ENCODE data around the gene PPP2R2C. TPM values are rescaled to one million over a fixed set of nuclear protein-coding genes. Genes with fewer than 3 reads are reported as not detected.

PPP2R2C gene
- total RNA-seq, 1 donor from 2014 or later = 0.20 TPM

DNA sequence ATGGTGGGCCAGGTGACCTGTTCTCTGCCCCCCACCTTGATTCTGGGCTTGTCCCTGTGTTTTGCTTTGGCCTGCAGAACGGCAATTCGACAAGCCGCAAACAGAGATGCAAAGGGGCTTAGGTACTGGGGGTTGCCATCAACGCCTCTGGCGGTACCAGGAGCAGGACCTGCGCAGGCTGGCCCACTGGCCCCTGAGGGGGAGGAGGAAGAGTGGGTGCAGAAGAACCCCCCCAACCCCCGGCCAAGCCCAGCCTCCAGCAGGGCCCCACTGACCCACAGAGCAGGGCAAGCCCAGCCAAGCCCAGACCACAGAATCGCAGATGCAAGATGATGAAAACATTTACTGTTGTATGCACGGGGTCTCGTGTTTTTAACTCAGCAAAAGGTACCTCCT, 89.4 kb downstream of the PPP2R2C start:
- no peak for DNase-seq (ENCODE audit: low read depth)

DNA sequence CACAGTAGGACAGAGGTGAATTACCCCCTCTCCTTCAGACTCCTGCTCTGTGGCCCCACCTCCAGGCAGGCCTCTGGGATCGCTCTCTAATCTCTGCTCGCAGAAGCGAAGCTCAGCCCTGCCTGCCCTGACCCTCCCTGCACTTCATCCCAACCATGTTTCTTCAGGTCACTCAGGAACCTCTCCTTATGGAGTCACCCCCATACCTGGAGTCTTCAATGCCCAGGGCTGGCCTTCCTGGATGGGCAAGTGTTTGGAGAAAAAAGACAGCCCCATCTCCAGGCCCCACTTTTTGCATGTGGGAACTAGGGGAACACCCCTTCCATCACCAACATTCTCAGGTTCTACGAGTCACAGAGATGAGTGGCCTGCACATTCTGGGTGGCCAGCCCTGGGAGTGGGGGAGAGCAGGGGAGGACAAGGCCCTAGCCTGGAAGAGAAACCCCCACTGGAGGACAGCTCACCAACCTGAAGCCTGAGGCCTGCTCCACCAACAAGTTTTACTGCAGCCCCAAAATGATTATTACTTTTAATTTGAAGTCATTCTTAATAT, 90.8 kb downstream of the PPP2R2C start:
- DNase-seq (ENCODE audit: low read depth) = no peak

DNA sequence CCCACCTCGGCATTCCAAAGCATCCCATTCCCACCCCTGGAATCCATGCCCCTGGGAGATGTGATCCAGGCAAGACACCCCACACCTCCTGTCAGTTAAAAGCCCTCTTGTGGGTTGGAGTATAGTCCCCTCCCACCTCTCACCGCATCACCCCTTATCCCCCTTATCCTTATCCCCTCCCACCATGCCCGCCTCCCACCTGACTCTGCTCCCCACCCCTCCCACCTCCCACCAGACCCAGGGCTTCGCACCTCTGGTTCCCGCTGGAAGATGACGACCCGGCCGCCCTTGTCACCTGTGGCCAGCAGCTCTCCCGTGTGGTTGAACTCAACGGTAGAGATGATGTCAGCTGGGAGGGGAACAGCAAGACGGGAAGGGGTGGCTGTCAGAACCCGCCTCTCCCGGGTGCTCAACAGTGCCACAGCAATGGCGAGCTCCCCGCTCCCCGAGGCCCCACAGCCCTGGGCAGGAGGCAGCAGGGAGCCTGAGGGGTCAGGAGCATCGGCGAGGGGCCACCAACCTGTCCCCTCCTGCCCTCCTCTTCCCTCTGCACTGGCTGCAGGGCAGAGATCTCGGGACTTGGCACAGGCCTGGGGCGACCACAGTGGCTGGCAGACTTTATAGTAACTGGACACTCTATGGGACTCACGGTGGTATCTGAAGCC, 91.5 kb downstream of the PPP2R2C start:
- DNase-seq (ENCODE audit: low read depth) = no peak

DNA sequence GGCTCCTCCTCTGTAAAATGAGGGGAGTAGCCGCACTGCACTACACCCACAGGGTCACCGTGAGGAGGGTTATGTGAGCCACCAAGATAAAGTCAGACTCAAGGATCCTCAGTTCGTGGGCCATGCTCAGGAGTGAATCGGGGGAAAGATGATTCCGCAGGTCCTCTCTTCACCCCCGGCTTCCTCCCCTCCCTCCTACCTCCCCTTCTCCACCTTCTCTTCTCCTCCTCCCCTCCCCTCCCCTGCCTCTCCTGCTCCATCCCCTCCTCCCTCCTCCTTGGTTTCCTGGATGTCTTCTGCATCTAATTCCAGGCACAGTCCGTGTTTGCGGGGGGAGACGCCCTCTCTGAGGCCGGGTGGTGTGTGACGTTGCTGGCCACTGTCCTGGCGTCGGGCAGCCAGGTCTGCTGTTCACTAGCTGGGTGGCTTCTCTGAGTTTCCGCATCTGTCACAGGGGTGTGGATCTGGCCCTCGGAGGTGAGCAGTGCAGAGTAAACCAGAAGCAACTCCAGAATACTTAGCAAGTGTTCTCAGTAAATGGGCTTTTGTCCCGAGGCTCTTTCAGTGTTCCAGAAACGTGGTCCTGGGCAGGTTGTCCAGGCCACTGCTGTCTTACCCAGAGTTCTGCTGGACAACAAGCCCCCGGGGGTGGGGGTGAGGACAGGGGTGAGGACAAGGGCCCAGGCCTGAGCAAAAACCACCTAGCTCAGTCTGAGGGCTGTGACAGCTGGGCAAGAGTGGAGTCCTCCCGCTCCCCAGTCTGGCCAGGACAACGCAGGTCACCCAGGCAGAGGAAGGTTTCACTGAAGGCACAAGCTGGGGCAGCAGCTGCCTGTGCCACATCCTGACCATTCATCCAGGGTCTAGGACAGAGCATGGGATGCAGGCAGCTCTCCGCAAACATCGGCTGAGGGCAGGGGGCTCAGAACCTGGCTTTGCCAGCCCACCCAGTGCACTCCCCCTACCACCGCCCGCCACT, 92.4 kb downstream of the PPP2R2C start:
- DNase-seq (ENCODE audit: low read depth) = no peak

DNA sequence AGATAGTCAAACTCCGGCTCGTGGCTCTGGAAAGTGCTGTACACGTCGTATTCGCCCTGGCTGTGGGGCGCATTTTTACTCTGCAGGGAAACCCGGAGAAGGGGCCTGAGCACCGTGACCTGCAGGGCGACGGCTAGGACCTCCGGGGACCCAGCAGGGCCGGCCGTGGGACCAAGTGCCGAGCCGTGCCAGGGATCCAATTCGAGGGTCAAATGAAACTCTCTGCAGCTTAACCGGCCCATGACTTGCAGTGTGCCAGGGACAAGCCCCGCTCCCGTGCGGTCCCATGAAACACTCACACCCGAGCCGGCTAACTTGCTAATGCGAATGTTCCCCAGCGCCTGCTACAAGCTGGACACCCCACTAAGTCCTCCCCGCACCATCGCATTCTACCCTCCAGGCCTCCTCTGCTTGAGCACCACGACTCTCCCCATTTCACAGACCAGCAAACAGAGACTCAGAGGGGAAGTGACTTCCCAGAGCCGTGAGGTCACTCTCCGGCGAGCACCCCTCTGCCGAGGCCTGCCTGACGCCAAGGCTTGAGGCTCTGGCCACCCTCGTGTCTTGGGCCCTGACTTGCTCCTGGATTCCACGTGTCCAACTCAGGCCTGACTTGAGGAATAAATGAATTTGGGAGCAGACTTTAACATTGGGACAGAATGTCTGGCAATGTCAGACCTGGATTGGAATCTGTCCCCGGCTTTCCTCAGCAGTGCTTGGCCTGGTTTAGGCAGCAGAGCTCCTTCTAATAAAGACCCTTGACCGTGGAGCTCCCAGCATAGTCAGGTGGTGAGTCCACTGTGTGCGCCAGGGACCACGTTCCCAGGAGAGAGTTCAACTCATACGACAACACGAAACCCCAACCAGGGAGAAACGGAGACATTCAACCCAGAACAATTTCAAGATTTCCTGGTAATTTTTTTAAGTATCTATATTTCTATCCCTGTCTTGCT, 93.6 kb downstream of the PPP2R2C start:
- DNase-seq (ENCODE audit: low read depth) = no peak

DNA sequence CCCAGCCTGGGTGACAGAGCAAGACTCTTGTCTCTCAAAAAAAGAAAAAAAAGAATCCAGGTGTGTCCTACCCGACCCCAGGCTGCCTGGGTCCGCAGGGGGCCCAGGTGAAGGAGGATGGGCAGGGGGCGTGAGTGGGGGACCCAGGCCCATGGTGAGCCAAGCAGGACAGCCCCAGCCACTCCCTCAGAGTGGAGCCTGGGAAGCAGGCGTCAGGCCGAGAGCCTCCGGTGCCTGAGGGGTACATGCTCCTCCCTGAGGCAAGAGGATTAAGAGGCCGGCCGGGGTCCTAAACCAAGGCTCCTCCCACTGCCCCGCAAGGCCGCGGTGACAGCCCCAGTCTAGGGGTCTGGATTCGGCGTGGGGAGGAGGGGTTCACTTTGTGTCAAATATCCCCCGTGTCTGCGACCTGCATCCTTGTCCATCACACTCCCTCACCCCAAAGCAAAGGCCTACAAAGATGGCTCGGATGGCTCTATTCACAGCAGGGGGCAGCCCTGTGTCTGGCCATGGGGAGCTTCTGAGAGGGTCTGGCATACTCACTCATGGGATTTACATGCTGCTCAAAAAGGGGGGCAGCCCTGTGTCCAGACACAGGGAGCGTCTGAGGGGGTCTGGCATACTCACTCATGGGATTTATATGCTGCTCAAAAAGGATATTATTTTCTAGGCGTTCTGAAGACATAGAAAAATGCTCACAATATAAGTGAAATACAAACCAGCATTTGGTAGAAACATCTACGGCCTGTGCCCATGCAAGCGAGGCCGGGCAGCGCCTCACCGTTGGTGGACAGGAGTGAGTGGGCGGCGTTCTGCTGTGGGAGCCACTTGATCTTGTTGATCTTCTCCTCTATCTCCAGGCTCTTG, 94.6 kb downstream of the PPP2R2C start:
- no peak for DNase-seq (ENCODE audit: low read depth)

DNA sequence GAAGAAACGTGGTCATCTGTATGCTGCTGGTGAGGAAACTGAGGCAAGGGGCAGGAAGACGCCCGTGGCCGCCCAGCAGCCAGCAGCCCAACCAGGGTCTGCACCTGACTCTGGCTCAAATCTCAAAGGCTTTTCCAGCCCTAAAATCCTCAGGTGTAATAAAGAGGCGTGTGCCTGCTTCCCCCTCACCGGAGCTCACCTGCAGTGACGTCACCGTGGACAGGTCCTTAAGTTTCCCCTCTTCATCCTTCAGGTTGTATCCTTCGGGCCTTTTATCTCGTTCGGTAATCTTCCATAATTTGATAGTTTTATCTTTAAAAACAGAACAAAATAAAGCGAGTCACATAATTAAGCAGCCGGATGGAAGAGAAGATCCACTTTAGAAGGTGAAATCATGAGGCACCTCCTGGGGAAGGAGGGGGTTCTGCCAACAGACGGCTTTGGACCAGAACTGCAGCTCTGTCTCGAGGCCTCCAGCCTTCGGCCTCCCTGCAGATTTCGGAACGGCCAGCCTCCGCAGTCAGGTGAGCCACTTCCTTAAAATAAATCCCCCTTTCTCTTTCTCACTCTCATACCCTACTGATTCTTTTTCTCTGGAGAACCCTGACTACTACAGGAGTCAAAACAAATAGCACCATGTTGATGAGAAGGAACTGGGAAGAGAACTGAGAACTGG, 96.7 kb downstream of the PPP2R2C start:
- no peak for DNase-seq (ENCODE audit: low read depth)

DNA sequence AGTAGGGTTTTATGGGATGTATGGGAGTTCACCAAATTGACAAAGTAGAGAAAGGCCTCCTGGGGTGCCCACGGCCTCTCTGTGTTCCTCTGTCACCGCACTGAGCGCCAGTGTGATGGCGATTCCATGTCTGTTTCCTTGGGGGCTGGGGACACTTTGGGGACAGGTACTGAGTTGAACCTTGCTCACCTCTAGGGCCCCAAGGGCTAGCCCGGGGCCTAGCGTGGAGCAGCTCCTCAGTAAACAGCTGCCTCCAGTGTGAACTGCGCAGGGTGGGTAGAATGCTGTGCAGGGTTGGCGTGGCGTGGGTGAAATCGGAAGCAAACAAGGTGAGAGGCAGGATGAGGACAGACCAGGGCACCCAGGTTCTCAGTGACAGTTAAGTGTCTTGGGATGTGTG, 97.8 kb downstream of the PPP2R2C start:
- DNase-seq (ENCODE audit: low read depth) = no peak

DNA sequence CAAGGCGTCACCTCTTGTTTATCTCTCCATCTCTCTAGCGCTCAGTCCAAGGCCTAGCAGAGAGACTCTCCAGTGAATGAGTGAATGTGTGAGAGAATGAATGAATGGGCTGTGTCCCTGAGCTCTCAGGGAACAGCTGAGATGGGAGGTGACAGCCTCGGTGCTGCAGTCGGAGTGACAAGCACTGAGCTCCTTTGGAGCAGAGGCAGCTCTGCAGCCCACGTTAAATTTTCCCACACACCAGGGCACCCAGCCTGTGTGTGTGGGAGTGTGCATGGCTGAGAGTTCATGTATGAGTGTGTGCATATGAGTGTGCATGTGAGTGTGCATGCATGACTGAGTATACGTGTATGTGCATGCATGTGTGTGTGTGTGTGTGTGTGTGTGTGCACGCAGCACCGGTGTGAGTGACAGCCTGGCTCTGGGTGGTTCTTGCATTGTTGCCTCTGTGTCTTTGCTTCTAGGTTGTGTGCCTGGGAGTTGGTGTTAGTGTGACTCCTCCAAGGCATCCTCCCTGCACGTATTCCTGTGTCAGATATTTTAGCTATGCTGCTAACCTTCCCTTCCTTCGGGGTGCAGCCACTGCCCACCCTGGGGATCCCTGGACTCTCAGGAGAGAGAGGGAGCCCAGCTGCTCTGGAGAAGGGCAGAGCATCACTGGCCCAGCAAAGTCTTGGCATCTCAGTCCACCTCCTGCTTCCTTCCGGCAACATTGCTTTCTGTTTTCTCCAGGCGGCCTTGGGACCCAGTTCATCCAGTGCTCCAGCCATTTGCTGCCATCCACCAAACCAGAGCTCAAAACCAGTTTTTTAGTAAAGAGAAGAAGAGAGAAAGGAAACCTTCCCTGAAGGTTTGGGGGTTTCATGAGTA, 98.6 kb downstream of the PPP2R2C start:
- no peak for DNase-seq (ENCODE audit: low read depth)

DNA sequence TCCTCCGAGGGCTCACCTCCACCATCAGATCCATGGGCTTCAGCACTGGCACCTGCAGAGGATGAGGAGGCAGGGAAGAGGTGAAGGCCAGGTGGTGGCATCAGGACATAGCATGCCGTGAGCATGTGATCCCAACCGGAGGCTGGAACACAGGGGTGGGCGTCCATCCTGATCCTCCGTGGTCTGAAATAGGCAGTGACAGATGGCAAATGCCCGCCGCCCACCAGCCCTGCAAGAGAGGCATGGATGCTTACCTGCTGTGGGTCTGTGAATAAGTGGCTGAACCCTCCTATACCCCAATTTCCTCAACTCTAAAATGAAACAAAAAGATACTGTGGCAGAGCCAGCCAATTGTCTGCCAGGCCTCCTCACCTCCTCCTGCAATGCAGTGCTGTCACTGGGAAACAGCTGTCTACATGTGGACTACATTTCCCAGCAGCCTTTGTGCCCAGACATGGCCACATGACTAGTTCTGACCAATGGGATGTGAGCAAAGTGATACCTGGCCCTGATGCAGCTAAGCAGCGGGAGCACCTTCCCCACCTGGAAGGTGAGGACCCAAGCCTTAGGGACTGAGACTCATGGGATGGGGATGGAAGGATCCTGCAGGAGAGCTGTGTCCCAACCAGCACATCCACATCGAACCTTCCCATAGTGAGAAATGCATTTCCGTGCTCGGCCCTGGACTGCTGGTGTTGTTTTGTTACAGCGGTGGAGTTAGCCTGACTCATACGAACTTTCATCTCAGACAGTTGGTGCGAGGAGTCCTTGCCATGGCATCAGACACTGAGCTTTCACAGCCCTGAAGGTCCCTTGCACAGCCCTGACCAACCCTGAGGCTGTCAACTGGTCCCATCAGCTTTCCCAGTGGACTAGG, 99.5 kb downstream of the PPP2R2C start:
- DNase-seq (ENCODE audit: low read depth) = no peak

DNA sequence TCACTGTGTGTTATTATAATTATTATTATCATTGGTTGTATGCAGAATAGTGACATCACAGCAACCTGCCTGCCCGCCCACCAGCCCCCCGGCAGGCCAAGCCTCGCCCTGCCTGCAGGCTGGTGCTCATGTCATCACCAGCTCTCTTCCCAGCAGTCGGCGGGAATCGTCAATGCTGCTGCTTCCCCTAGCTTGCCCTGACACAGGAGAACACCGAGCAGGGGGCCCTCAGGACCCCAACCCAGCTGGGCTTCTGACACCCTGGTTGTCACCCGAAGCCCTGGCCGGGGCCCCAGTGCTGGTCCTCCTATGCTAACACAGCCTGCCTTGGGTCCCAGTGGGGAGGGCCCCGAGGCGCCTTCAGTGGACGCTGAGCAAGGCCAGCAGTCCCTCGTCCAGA, 100.6 kb downstream of the PPP2R2C start:
- DNase-seq (ENCODE audit: low read depth) = no peak

DNA sequence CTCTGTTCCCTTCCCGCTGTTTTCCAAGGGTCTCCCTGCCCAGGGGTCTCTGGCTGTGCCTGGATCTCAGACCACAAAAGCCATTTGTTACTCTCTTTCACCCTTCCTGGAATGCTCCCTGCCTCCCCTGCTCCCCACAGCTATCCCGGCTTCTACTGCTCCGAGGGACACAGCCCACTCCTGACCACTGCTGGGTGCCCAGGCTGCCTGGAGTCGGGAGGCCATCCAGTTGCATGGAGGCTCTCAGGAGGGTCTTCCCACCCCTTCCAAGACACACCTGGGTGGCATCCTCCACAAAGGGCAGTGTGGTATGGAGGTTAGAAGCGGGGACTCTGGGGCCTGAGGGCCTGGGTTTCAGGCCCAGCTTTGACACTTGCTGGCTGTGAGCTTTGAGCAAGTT, 101.1 kb downstream of the PPP2R2C start:
- no peak for DNase-seq (ENCODE audit: low read depth)

DNA sequence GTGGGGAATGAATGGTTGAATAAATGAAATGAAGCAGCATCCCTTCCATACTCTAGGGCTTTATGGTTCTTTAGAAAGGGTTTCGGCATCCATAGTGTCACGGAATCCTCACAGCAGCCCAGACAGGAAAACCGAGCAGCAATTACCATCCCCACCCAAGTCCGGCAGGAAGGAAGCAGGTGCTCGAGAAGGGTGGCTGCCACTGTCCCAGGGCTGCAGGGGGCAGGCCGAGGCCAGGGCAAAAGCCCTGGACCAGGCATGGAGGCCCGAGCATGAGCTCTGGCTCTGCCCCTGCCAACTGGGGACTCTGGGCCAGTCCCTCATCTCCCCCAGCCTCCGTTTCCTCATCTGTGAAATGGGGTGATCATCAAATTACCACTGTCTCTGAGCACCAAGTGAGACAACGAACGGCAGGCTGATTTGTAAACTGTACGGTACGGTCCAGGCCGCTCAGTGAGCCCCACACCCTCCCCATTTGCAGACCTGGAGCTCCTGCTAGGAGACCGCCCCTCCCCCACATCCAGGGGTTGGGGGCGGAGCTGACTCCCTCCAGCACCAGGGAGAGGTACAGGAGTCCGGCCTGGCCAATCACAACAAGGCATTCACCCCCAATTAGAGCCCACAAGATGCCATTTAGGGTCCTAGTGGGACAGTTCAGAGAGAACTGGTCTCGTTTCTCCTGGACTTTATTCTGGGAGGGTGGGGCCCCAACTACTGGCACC, 102.3 kb downstream of the PPP2R2C start:
- no peak for DNase-seq (ENCODE audit: low read depth)

DNA sequence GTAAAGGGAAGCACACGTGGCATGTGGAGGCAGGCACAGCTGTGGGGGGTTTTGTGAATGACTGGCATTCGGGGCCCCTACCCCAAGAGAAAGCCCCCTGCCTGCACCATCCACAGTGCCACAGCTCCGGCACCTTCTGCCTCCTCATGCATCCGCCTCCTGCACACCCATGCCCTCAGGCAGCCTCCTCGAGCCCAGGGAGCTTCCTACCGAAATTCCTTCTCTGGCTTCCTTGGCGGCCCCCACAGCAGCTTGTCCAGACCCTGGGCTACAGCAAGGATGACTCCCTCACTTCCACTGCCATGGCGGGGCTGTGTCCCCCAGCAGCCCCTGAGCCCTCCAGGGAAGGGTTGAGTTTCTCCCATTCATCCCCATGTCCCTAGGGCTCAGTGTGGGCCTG, 102.9 kb downstream of the PPP2R2C start:
- DNase-seq (ENCODE audit: low read depth) = no peak

DNA sequence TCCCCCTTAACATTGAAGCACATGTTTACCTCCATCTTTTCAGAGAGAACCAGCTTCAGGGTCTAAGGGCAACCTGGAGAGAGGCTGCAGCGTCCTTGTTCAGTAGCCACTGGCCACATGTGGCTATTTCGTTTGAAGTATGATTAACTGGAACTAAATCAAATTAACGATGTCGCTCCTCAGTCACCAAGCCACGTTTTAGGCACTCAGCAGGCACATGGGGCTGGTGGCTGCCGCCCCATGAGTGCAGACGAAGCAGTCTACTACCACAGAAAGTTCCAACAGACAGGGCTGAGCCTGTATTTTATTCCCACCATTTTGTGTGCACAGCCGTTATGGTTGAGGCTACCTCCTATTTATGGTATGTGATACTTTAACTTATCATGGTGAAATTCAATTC, 103.4 kb downstream of the PPP2R2C start:
- DNase-seq (ENCODE audit: low read depth) = no peak

DNA sequence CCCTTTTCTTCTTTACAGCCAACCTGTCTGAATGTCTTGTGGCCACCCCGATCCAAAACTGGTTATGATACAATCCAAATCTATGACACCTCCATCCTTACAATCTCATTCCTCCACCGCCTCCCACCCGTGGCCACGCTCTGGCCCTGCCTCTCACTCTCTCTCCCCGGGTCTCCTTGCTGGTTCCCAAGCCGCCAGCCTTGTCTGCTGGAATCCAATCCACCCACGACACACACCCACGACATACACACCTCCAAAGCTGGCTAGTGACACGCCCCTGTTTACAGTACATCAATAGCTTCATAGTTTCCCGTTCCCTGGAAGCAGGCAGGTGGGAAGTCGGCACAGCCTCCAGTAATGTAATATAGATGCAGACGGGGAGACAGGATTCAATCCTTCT, 103.8 kb downstream of the PPP2R2C start:
- DNase-seq (ENCODE audit: low read depth) = no peak

DNA sequence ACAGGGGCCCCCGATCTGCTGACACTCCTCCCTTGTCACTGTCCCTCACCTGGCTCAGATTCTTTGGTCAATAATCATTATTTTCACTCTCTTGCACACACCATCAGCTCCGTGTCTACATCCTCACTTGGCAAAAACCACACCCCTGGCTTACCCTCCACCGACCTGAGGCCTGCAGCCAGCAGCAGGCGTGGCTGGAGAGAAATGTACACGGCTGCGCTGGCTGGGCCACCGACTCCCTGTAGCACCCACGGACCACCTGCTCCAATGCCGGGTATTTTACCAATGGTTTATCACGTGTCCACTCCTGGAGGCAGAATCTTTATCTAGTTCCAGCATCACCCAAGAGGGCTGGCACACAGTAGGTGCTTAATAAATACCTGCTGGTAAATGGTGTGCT, 104.3 kb downstream of the PPP2R2C start:
- DNase-seq (ENCODE audit: low read depth) = no peak
